HCT116 (cell line): ENCODE measurements around the gene ISCU.

Experiments used
- CTCF ChIP-seq, 3 experiments: fragments of 200-600 bp in 1 of 3; sonication (generic) in 1 of 3; IDR thresholded peaks in 2 of 3; conservative IDR thresholded peaks in 1 of 3; 2 replicates each; pipeline ENCODE4 v1.5.1; 2012 to 2017; ENCODE audit warnings: low read depth in 2 of 3, low read length in 2 of 3, antibody characterized with exemption in 1 of 3, borderline replicate concordance in 1 of 3, control low read depth in 1 of 3, mild to moderate bottlenecking in 1 of 3, mixed read lengths in 1 of 3, mixed run types in 1 of 3, moderate library complexity in 1 of 3; ENCODE audit not compliant: insufficient read depth in 1 of 3
- EGR1 ChIP-seq: IDR thresholded peaks from 2 replicates; pipeline ENCODE4 v1.6.1; 2012; ENCODE audit warnings: low read depth
- EZH2phosphoT487 ChIP-seq: fragments of 200-600 bp; IDR thresholded peaks from 2 replicates; pipeline ENCODE4 v1.6.1; 2018; ENCODE audit warnings: antibody characterized with exemption, borderline replicate concordance
- JUND ChIP-seq: IDR thresholded peaks from 2 replicates; pipeline ENCODE4 v1.6.1; 2012
- POLR2A ChIP-seq: IDR thresholded peaks from 2 replicates; pipeline ENCODE4 v1.7.0; 2011; ENCODE audit warnings: borderline replicate concordance; ENCODE audit not compliant: insufficient read depth, insufficient read length; ENCODE audit errors: extremely low read depth
- POLR2AphosphoS5 ChIP-seq: IDR thresholded peaks from 2 replicates; pipeline ENCODE4 v1.6.1; 2011; ENCODE audit warnings: mild to moderate bottlenecking, low read depth, low read length, moderate library complexity
- RAD21 ChIP-seq: IDR thresholded peaks from 2 replicates; pipeline ENCODE4 v1.6.1; 2012; ENCODE audit warnings: low read depth, mild to moderate bottlenecking
- SIN3A ChIP-seq: IDR thresholded peaks from 2 replicates; pipeline ENCODE4 v1.6.1; 2012; ENCODE audit warnings: low read depth
- SRF ChIP-seq: IDR thresholded peaks from 2 replicates; pipeline ENCODE4 v1.6.1; 2012; ENCODE audit warnings: low read depth
- ZFX ChIP-seq: fragments of 450-650 bp; IDR thresholded peaks from 2 replicates; pipeline ENCODE4 v1.6.1; 2017
- TF ChIP-seq, protein P1 (sequence below): IDR thresholded peaks from 2 replicates; pipeline ENCODE4 v1.6.1; 2012

GRCh38 chr12:108573317-108573716, 10.9 kb downstream of the ISCU start:
- TF ChIP-seq RAD21 (no peak), POLR2AphosphoS5 (no peak), EZH2phosphoT487 (no peak), CTCF (IDR thresholded peaks at IDR 0.05 in 2 of 3, conservative IDR thresholded peaks at IDR 0.05 in 1 of 3; ENCODE audit: borderline replicate concordance in 1 of 3, insufficient read depth in 1 of 3, low read depth in 2 of 3, low read length in 2 of 3) (no peak), SIN3A (no peak), POLR2A (no peak), SRF (no peak), ZFX (no peak), EGR1 (no peak), JUND (no peak)
- TF ChIP-seq, protein P1, sequence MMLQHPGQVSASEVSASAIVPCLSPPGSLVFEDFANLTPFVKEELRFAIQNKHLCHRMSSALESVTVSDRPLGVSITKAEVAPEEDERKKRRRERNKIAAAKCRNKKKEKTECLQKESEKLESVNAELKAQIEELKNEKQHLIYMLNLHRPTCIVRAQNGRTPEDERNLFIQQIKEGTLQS: no peak
